ENCODE data around the gene INPP4B. TPM values are rescaled to one million over a fixed set of nuclear protein-coding genes. Genes with fewer than 3 reads are reported as not detected.

Gene INPP4B
- total and polyA plus RNA-seq, 2 donors from 2014 or later, result 2.6 to 18.9 TPM

- intact Hi-C loops (cut with DNase I), result loop anchor here (10.0 kb wide), 2 partner anchors 372 to 482 kb away; no protein-coding TSS in a partner anchor
- no peaks in the 10 kb centered on the region for H3K9me3 ChIP-seq (ENCODE audit: control insufficient read depth in 2 of 3, insufficient read depth in 1 of 3, low read length in 3 of 3)
- H3K4me3 ChIP-seq (ENCODE audit: low read length in 3 of 3), result no peak overlapping the region
- no peaks in the 10 kb centered on the region for H3K36me3 ChIP-seq (ENCODE audit: control insufficient read depth in 2 of 3, insufficient read depth in 3 of 3, low read length in 3 of 3)
- no peak overlapping the region for H3K9ac ChIP-seq (ENCODE audit: low read length in 3 of 3)
- TF ChIP-seq CTCF (IDR thresholded peaks at IDR 0.05; ENCODE audit: borderline replicate concordance, extremely low read depth, insufficient read depth), result no peak
- DNase-seq (no peak), FAIRE-seq (no peak)
- H3K4me1 ChIP-seq (ENCODE audit: control insufficient read depth in 2 of 3, insufficient read depth in 2 of 3, low read depth in 1 of 3, low read length in 3 of 3), result peaks cover 0 to 19% (median 5%) of the 10 kb centered on the region in 3 donors
- no peaks in the 10 kb centered on the region for H3K27me3 ChIP-seq (ENCODE audit: control insufficient read depth, insufficient read depth, low read length)
- H3K27ac ChIP-seq (ENCODE audit: low read depth in 2 of 2, low read length in 2 of 2), result no peak overlapping the region
Measured at GRCh38 chr4:142352712-142353111, 493.4 kb downstream of the INPP4B start.

GRCh38 chr4:142351958-142352357 is 494.1 kb downstream of the INPP4B start:
- peak in 1 of 5 donors; percentile 23 for DNase-seq
- intact Hi-C loops (cut with DNase I), result loop anchor here (10.0 kb wide), 2 partner anchors 373 to 483 kb away; no protein-coding TSS in a partner anchor
- peaks cover 0 to 19% (median 5%) of the 10 kb centered on the region in 3 donors for H3K4me1 ChIP-seq (ENCODE audit: control insufficient read depth in 2 of 3, insufficient read depth in 2 of 3, low read depth in 1 of 3, low read length in 3 of 3)
- FAIRE-seq, result no peak
- no peaks in the 10 kb centered on the region for H3K36me3 ChIP-seq (ENCODE audit: control insufficient read depth in 2 of 3, insufficient read depth in 3 of 3, low read length in 3 of 3)
- TF ChIP-seq CTCF (IDR thresholded peaks at IDR 0.05; ENCODE audit: borderline replicate concordance, extremely low read depth, insufficient read depth), result no peak
- no peak overlapping the region for H3K4me3 ChIP-seq (ENCODE audit: low read length in 3 of 3)
- no peak overlapping the region for H3K27ac ChIP-seq (ENCODE audit: low read depth in 2 of 2, low read length in 2 of 2)
- no peak overlapping the region for H3K9ac ChIP-seq (ENCODE audit: low read length in 3 of 3)
- H3K27me3 ChIP-seq (ENCODE audit: control insufficient read depth, insufficient read depth, low read length), result no peaks in the 10 kb centered on the region
- no peaks in the 10 kb centered on the region for H3K9me3 ChIP-seq (ENCODE audit: control insufficient read depth in 2 of 3, insufficient read depth in 1 of 3, low read length in 3 of 3)

- Histone ChIP-seq H3K9me3 (ENCODE audit: control insufficient read depth in 2 of 3, insufficient read depth in 1 of 3, low read length in 3 of 3) (no peaks in the 10 kb centered on the region), H3K27ac (ENCODE audit: low read depth in 2 of 2, low read length in 2 of 2) (peak overlapping the region in 1 of 2 donors; percentile 14), H3K4me3 (ENCODE audit: low read length in 3 of 3) (no peak overlapping the region), H3K4me1 (ENCODE audit: control insufficient read depth in 2 of 3, insufficient read depth in 2 of 3, low read depth in 1 of 3, low read length in 3 of 3) (peaks cover 0 to 19% (median 5%) of the 10 kb centered on the region in 3 donors), H3K9ac (ENCODE audit: low read length in 3 of 3) (no peak overlapping the region), H3K36me3 (ENCODE audit: control insufficient read depth in 2 of 3, insufficient read depth in 3 of 3, low read length in 3 of 3) (no peaks in the 10 kb centered on the region), H3K27me3 (ENCODE audit: control insufficient read depth, insufficient read depth, low read length) (no peaks in the 10 kb centered on the region)
- TF ChIP-seq CTCF (IDR thresholded peaks at IDR 0.05; ENCODE audit: borderline replicate concordance, extremely low read depth, insufficient read depth), result no peak
- FAIRE-seq (no peak), DNase-seq (peak in 1 of 5 donors; percentile 30)
- intact Hi-C loops (cut with DNase I), result loop anchor here (10.0 kb wide), 2 partner anchors 374 to 484 kb away; no protein-coding TSS in a partner anchor
Measured at GRCh38 chr4:142350871-142351270, 495.2 kb downstream of the INPP4B start.

GRCh38 chr4:142348613-142349021 is 497.5 kb downstream of the INPP4B start:
- H3K9ac ChIP-seq (ENCODE audit: low read length in 3 of 3), result no peak overlapping the region
- FAIRE-seq, result no peak
- H3K27me3 ChIP-seq (ENCODE audit: control insufficient read depth, insufficient read depth, low read length), result no peaks in the 10 kb centered on the region
- H3K36me3 ChIP-seq (ENCODE audit: control insufficient read depth in 2 of 3, insufficient read depth in 3 of 3, low read length in 3 of 3), result no peaks in the 10 kb centered on the region
- no peak for TF ChIP-seq CTCF (IDR thresholded peaks at IDR 0.05; ENCODE audit: borderline replicate concordance, extremely low read depth, insufficient read depth)
- H3K9me3 ChIP-seq (ENCODE audit: control insufficient read depth in 2 of 3, insufficient read depth in 1 of 3, low read length in 3 of 3), result no peaks in the 10 kb centered on the region
- intact Hi-C loops (cut with DNase I), result no loop called here
- peak in 3 of 5 donors; percentile 10 to 69 (median 42) for DNase-seq
- H3K4me1 ChIP-seq (ENCODE audit: control insufficient read depth in 2 of 3, insufficient read depth in 2 of 3, low read depth in 1 of 3, low read length in 3 of 3), result peaks cover 0 to 15% (median 0%) of the 10 kb centered on the region in 3 donors
- H3K4me3 ChIP-seq (ENCODE audit: low read length in 3 of 3), result no peak overlapping the region
- H3K27ac ChIP-seq (ENCODE audit: low read depth in 2 of 2, low read length in 2 of 2), result no peak overlapping the region
